Kidney (tissue), 14 donors: ENCODE data around the gene PLET1. TPM values are rescaled to one million over a fixed set of nuclear protein-coding genes. Genes with fewer than 3 reads are reported as not detected.

Source experiments
- DNase-seq, 5 donors: peaks; one replicate each; pipeline ENCODE4 v3.0.0-alpha.2; 2013 to 2020
- FAIRE-seq: peaks from 2 replicates; lab custom pipeline; 2012; peaks lifted over from hg19 to GRCh38; lab: Jason Lieb, UNC
- H3K27ac ChIP-seq, 2 donors: one replicate each; pipeline ENCODE4 v1.7.0; 2013; ENCODE audit warnings: low read depth in 2 of 2, low read length in 2 of 2, inconsistent platforms in 1 of 2
- H3K27me3 ChIP-seq: one replicate; pipeline ENCODE4 v1.7.1; 2013; ENCODE audit warnings: low read length, inconsistent platforms; ENCODE audit not compliant: control insufficient read depth, insufficient read depth
- H3K36me3 ChIP-seq, 3 donors: one replicate each; pipeline versions ENCODE4 v1.7.0 to v1.7.1; 2013; ENCODE audit warnings: low read length in 3 of 3, control low read depth in 1 of 3, inconsistent platforms in 1 of 3; ENCODE audit not compliant: insufficient read depth in 3 of 3, control insufficient read depth in 2 of 3
- H3K4me1 ChIP-seq, 3 donors: one replicate each; pipeline versions ENCODE4 v1.7.0 to v1.7.1; 2013; ENCODE audit warnings: low read length in 3 of 3, inconsistent platforms in 1 of 3, low read depth in 1 of 3; ENCODE audit not compliant: control insufficient read depth in 2 of 3, insufficient read depth in 2 of 3
- H3K4me3 ChIP-seq, 3 donors: one replicate each; pipeline versions ENCODE4 v1.7.0 to v1.8.1; 2013; ENCODE audit warnings: low read length in 3 of 3, control low read depth in 1 of 3, inconsistent platforms in 1 of 3
- H3K9ac ChIP-seq, 3 donors: one replicate each; pipeline versions ENCODE4 v1.7.0 to v1.7.1; 2013; ENCODE audit warnings: low read length in 3 of 3, control low read depth in 1 of 3, inconsistent platforms in 1 of 3
- H3K9me3 ChIP-seq, 3 donors: one replicate each; pipeline versions ENCODE4 v1.7.0 to v1.7.1; 2013; ENCODE audit warnings: low read length in 3 of 3, control low read depth in 1 of 3, inconsistent platforms in 1 of 3; ENCODE audit not compliant: control insufficient read depth in 2 of 3, insufficient read depth in 1 of 3
- intact Hi-C: fragments of 100-400 bp; cut with DNase I; formaldehyde crosslinking; loops from one replicate; pipeline ENCODE4 v1.11.1; 2022
- polyA plus RNA-seq: library from polyadenylated mRNA; stranded (reverse); fragments of 350-450 nt; fragmentation: Illumina TruSeq; extraction: RNeasy Lipid Tissue Mini Kit (QIAGEN cat#74804); gene quantifications from one replicate; pipeline ENCODE4 v1.2.3, GENCODE V29; 2014; ENCODE audit warnings: low read depth, low replicate concordance; ENCODE audit not compliant: insufficient read depth
- total RNA-seq: library from RNA; stranded (reverse); fragmentation: NEBNext Ultra II Directional; extraction: Animal tissue kit (Norgen Biotek cat#: 25700); gene quantifications from one replicate; pipeline ENCODE4 v1.2.1, GENCODE V29; 2021
- TF ChIP-seq, protein P1 (sequence below): IDR thresholded peaks from 3 replicates; pipeline ENCODE4 v1.5.1; 2012; ENCODE audit warnings: mild to moderate bottlenecking, moderate library complexity, borderline replicate concordance; ENCODE audit not compliant: insufficient read depth; ENCODE audit errors: extremely low read depth
- donor health status: control.
- donor health status: control.
- donor health status: control.
- donor health status: control.
- donor health status: control.
- donor health status: DM: yes; HTN: yes; CAD: no.
- donor health status: Normal renal cell carcinoma (clear cell type).

PLET1 gene
- total and polyA plus RNA-seq, 2 donors from 2014 or later, result not detected

- Histone ChIP-seq H3K4me1 (no peaks in the 10 kb centered on the region), H3K4me3 (no peak overlapping the region), H3K9me3 (no peaks in the 10 kb centered on the region), H3K36me3 (no peaks in the 10 kb centered on the region), H3K27me3 (no peaks in the 10 kb centered on the region), H3K27ac (no peak overlapping the region), H3K9ac (no peak overlapping the region)
- TF ChIP-seq, protein P1, sequence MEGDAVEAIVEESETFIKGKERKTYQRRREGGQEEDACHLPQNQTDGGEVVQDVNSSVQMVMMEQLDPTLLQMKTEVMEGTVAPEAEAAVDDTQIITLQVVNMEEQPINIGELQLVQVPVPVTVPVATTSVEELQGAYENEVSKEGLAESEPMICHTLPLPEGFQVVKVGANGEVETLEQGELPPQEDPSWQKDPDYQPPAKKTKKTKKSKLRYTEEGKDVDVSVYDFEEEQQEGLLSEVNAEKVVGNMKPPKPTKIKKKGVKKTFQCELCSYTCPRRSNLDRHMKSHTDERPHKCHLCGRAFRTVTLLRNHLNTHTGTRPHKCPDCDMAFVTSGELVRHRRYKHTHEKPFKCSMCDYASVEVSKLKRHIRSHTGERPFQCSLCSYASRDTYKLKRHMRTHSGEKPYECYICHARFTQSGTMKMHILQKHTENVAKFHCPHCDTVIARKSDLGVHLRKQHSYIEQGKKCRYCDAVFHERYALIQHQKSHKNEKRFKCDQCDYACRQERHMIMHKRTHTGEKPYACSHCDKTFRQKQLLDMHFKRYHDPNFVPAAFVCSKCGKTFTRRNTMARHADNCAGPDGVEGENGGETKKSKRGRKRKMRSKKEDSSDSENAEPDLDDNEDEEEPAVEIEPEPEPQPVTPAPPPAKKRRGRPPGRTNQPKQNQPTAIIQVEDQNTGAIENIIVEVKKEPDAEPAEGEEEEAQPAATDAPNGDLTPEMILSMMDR, result no peak
- no peak for FAIRE-seq
- intact Hi-C loops, result no loop called here
- no peak for DNase-seq
These were observed 13.5 kb downstream of the PLET1 start for GRCh38 chr11:112247201-112247600.

DNA sequence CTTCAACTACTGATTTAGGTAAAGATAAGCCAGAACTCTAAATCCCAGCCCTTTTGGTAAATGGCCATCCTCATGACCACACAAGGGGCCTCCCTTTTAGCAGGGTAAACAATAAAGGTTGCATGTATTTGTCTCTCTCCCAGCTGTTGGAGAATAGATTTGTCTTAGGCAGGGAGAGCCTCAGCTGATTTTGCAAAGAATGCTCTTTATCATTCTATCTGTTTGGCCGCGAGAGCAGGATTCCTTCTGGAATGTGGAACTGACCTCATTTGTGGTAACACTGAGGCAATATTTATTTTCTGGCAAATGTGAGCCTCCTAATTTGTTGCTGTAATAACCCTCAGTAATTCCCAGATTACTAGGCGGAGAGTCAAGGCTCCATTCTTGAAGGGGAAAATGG, 19.2 kb downstream of the PLET1 start:
- intact Hi-C loops, result no loop called here
- H3K9me3 ChIP-seq, result no peaks in the 10 kb centered on the region
- peak overlapping the region in 1 of 2 donors; percentile 14 for H3K27ac ChIP-seq
- FAIRE-seq (no peak), DNase-seq (no peak)
- H3K4me3 ChIP-seq, result no peak overlapping the region
- H3K9ac ChIP-seq, result no peak overlapping the region
- peaks cover 0 to 13% (median 12%) of the 10 kb centered on the region in 3 donors for H3K36me3 ChIP-seq
- TF ChIP-seq, protein P1, result no peak
- H3K4me1 ChIP-seq, result no peaks in the 10 kb centered on the region
- no peaks in the 10 kb centered on the region for H3K27me3 ChIP-seq

DNA sequence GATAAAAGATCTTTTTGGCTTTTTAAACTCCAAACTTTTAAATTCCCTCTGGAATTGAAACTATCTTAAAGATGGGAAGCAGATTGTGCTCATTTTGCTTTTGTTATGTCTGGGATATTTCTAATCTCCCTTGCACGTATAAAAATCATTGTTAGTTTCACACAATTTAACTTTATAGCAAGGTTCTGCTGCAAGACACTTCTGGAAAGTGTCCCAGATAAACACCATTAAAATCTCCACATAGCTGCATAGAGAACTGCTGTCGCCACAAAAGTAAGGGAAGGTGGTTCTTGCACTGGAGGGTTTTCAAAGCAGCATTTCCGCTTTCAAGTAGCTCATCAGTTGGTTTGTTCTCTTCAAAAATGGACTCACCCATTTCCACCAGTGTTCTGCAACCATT, 22.6 kb downstream of the PLET1 start:
- Histone ChIP-seq H3K4me3 (no peak overlapping the region), H3K9me3 (no peaks in the 10 kb centered on the region), H3K9ac (no peak overlapping the region), H3K36me3 (peaks cover 2 to 27% (median 12%) of the 10 kb centered on the region in 3 donors), H3K27ac (no peak overlapping the region), H3K4me1 (no peaks in the 10 kb centered on the region), H3K27me3 (no peaks in the 10 kb centered on the region)
- intact Hi-C loops, result no loop called here
- no peak for FAIRE-seq
- TF ChIP-seq, protein P1, result no peak
- DNase-seq, result peak in 2 of 5 donors; percentile 43 to 66

- no peak for FAIRE-seq
- H3K4me3 ChIP-seq, result no peak overlapping the region
- TF ChIP-seq, protein P1, result no peak
These were observed 23.2 kb downstream of the PLET1 start for GRCh38 chr11:112237451-112237850.

More at GRCh38 chr11:112237451-112237850, 23.2 kb downstream of the PLET1 start:
- H3K27me3 ChIP-seq, result no peaks in the 10 kb centered on the region
- no peak overlapping the region for H3K9ac ChIP-seq
- H3K9me3 ChIP-seq, result no peaks in the 10 kb centered on the region
- H3K4me1 ChIP-seq, result no peaks in the 10 kb centered on the region
- no peak for DNase-seq
- peaks cover 2 to 27% (median 12%) of the 10 kb centered on the region in 3 donors for H3K36me3 ChIP-seq
- intact Hi-C loops, result no loop called here
- H3K27ac ChIP-seq, result no peak overlapping the region
